Measurements from ENCODE around the gene SCGB1C2. TPM values are rescaled to one million over a fixed set of nuclear protein-coding genes. Genes with fewer than 3 reads are reported as not detected.

The SCGB1C2 gene
- total and polyA plus RNA-seq, 10 donors: not detected

DNA sequence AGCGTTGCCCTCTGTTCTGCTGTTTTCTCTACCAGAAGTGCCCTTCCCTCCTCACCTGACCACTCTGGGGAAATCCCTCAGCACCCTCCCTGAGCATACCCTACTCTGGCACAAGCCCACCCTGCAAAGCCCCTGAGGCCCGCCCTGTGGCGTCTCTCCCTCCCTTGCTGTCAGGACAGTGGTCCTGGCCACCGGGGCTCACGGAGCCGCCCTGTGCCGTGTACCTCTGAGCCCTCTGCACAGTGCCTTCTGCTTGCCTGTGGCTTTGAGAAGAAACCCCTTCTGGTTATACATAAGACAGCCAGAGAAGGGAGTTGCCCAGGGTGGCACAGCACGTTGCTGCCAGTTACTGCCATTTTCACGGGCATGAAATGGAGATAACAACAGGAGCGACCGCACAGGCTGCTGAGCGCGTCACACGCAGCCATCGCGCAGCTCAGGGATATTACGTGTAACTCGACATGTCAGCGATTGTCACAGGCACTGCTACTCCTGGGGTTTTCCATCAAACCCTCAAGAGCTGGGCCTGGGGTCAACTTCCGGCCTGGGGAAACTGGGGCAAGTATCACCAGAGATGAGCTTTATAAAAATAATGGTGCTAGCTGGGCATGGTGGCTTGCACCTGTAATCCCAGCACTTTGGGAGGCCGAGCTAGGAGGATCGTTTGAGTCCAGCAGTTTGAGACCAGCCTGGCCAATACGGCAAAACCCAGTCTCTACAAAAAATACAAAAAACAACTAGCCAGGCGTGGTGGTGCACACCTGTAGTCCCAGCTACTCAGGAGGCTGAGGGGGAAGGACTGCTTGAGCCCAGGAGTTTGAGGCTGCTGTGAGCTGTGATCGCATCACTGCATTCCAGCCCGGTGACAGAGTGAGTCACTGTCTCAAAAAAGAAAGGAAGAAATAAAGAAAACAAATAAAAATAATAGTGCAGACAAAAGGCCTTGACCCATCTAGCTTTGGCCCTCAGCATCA lies 14.8 kb downstream of the SCGB1C2 start:
- no peaks in the 10 kb centered on the region for H3K27me3 ChIP-seq (replicated peaks in 1 of 7)
- no peak overlapping the region for H3K4me3 ChIP-seq
- TF ChIP-seq POLR2AphosphoS5 (IDR thresholded peaks at IDR 0.05) (no peak), POLR2A (IDR thresholded peaks at IDR 0.05) (no peak), CTCF (IDR thresholded peaks at IDR 0.05 in 8 of 11, conservative IDR thresholded peaks at IDR 0.05 in 3 of 11) (no peak)
- intact Hi-C loops (cut with DNase I; ENCODE audit: low total_unique reads): loop anchor here (5.0 kb wide), 1 partner anchor 240 kb away; no protein-coding TSS in a partner anchor
- peaks cover 0 to 13% (median 3%) of the 10 kb centered on the region in 6 donors for H3K4me1 ChIP-seq
- peaks cover 0 to 82% (median 2%) of the 10 kb centered on the region in 6 donors for H3K36me3 ChIP-seq
- H3K9me3 ChIP-seq: no peaks in the 10 kb centered on the region
- peak; percentile 35 for DNase-seq
- no peak overlapping the region for H3K27ac ChIP-seq
- WGBS, 5 donors: 82 to 88% (median 85%) methylated on average over 26 of the region's 26 CpGs

GRCh38 chr17:152860-153420 lies 15.6 kb downstream of the SCGB1C2 start:
- Histone ChIP-seq H3K36me3 (peaks cover 0 to 75% (median under 1%) of the 10 kb centered on the region in 6 donors), H3K9me3 (no peaks in the 10 kb centered on the region), H3K4me1 (peaks cover 0 to 14% (median 3%) of the 10 kb centered on the region in 6 donors), H3K27ac (no peak overlapping the region), H3K4me3 (no peak overlapping the region), H3K27me3 (replicated peaks in 1 of 7) (no peaks in the 10 kb centered on the region)
- intact Hi-C loops (cut with DNase I; ENCODE audit: low total_unique reads): loop anchor here (5.0 kb wide), 1 partner anchor 239 kb away; no protein-coding TSS in a partner anchor
- TF ChIP-seq CTCF (IDR thresholded peaks at IDR 0.05 in 8 of 11, conservative IDR thresholded peaks at IDR 0.05 in 3 of 11): no peak
- TF ChIP-seq POLR2A (IDR thresholded peaks at IDR 0.05): no peak
- TF ChIP-seq POLR2AphosphoS5 (IDR thresholded peaks at IDR 0.05): no peak
- DNase-seq: peak; percentile 41
- 75 to 86% (median 82%) methylated on average over 9 to 12 of the region's 12 CpGs for WGBS, 5 donors

- Histone ChIP-seq H3K27ac (no peak overlapping the region), H3K27me3 (replicated peaks in 1 of 7) (no peaks in the 10 kb centered on the region), H3K9me3 (no peaks in the 10 kb centered on the region), H3K36me3 (peaks cover 0 to 65% (median 0%) of the 10 kb centered on the region in 6 donors), H3K4me1 (peaks cover 0 to 14% (median 3%) of the 10 kb centered on the region in 6 donors), H3K4me3 (no peak overlapping the region)
- peak; percentile 12 for DNase-seq
- intact Hi-C loops (cut with DNase I; ENCODE audit: low total_unique reads): loop anchor here (5.0 kb wide), 1 partner anchor 238 kb away; no protein-coding TSS in a partner anchor
- 89 to 91% (median 90%) methylated on average over 9 of the region's 9 CpGs for WGBS, 5 donors
- TF ChIP-seq POLR2AphosphoS5 (IDR thresholded peaks at IDR 0.05) (no peak), CTCF (IDR thresholded peaks at IDR 0.05 in 8 of 11, conservative IDR thresholded peaks at IDR 0.05 in 3 of 11) (no peak), POLR2A (IDR thresholded peaks at IDR 0.05) (no peak)
These were observed 16.5 kb downstream of the SCGB1C2 start for GRCh38 chr17:153851-154250.
